ENCODE results near the gene NDUFS7.

NDUFS7 gene

DNA sequence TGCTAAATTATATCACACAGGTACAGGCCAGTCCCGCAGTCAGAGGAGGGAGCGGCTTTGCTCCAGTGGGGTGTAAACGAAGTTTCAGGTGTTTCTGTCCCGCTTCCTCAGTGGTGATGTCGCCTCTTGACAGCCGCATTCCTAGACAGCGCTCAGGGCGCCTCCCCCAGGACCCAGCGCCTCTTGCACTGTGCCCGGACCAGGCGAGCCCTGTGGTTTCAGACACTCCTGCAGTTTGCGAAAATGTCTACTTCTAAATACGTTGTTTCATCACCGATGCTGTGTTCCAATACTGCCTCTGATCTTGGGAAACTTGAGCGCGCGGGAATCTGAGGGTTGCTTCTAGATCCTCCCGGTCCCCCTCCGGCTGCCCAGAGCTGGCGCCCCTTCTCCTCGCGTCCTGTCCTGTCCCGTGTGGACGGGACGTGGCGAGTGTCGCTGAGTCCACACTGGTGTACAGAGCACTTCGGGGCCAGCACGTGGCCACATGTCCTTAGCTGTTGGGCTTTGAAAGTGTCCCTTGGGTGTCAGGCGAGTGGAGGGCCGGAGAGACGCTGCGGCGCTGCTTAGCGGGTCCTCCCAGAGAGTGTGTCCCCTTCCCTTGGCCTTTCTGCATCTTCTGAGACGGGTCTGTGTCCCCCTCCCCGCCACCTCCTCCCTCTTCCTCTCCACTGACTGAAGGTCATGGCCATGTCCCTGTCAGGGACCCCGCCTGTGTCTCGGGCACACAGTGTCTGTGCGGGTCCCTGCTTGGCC lies 39.9 kb downstream of the NDUFS7 start:
- no peaks in the 10 kb centered on the region for H3K36me3 ChIP-seq (ENCODE audit: control insufficient read depth, insufficient read depth, low read length)

GRCh38 chr19:1424192-1424955 lies 40.7 kb downstream of the NDUFS7 start:
- TF ChIP-seq, protein P1, sequence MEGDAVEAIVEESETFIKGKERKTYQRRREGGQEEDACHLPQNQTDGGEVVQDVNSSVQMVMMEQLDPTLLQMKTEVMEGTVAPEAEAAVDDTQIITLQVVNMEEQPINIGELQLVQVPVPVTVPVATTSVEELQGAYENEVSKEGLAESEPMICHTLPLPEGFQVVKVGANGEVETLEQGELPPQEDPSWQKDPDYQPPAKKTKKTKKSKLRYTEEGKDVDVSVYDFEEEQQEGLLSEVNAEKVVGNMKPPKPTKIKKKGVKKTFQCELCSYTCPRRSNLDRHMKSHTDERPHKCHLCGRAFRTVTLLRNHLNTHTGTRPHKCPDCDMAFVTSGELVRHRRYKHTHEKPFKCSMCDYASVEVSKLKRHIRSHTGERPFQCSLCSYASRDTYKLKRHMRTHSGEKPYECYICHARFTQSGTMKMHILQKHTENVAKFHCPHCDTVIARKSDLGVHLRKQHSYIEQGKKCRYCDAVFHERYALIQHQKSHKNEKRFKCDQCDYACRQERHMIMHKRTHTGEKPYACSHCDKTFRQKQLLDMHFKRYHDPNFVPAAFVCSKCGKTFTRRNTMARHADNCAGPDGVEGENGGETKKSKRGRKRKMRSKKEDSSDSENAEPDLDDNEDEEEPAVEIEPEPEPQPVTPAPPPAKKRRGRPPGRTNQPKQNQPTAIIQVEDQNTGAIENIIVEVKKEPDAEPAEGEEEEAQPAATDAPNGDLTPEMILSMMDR (IDR thresholded peaks at IDR 0.05): no peak
- H3K9me3 ChIP-seq (ENCODE audit: control insufficient read depth, low read length): no peaks in the 10 kb centered on the region

More for the DNA sequence above, 39.9 kb downstream of the NDUFS7 start:
- Histone ChIP-seq H3K27ac (no peak overlapping the region), H3K4me1 (no peaks in the 10 kb centered on the region), H3K27me3 (ENCODE audit: control insufficient read depth, insufficient read depth, low read length) (no peaks in the 10 kb centered on the region), H3K4me2 (ENCODE audit: low read length) (no peak overlapping the region), H3K4me3 (ENCODE audit: low read depth, low read length) (no peak overlapping the region), H3K9me3 (ENCODE audit: control insufficient read depth, low read length) (no peaks in the 10 kb centered on the region), H2AFZ (no peak overlapping the region), H3K79me2 (peaks cover 44% of the 10 kb centered on the region), H3K9ac (no peak overlapping the region)
- TF ChIP-seq, protein P1 (IDR thresholded peaks at IDR 0.05): no peak

GRCh38 chr19:1425102-1425837 lies 41.6 kb downstream of the NDUFS7 start:
- Histone ChIP-seq H2AFZ (no peak overlapping the region), H3K36me3 (ENCODE audit: control insufficient read depth, insufficient read depth, low read length) (no peaks in the 10 kb centered on the region), H3K27me3 (ENCODE audit: control insufficient read depth, insufficient read depth, low read length) (no peaks in the 10 kb centered on the region), H3K4me2 (ENCODE audit: low read length) (no peak overlapping the region), H3K4me3 (ENCODE audit: low read depth, low read length) (no peak overlapping the region), H3K4me1 (no peaks in the 10 kb centered on the region), H3K79me2 (peaks cover 35% of the 10 kb centered on the region), H3K27ac (no peak overlapping the region), H3K9ac (no peak overlapping the region), H3K9me3 (ENCODE audit: control insufficient read depth, low read length) (no peaks in the 10 kb centered on the region)
- TF ChIP-seq, protein P1 (IDR thresholded peaks at IDR 0.05): no peak

More at GRCh38 chr19:1424192-1424955, 40.7 kb downstream of the NDUFS7 start:
- no peaks in the 10 kb centered on the region for H3K27me3 ChIP-seq (ENCODE audit: control insufficient read depth, insufficient read depth, low read length)
- no peaks in the 10 kb centered on the region for H3K4me1 ChIP-seq
- H3K79me2 ChIP-seq: peaks cover 37% of the 10 kb centered on the region
- H2AFZ ChIP-seq: no peak overlapping the region
- no peaks in the 10 kb centered on the region for H3K36me3 ChIP-seq (ENCODE audit: control insufficient read depth, insufficient read depth, low read length)
- no peak overlapping the region for H3K9ac ChIP-seq
- no peak overlapping the region for H3K4me3 ChIP-seq (ENCODE audit: low read depth, low read length)
- H3K4me2 ChIP-seq (ENCODE audit: low read length): no peak overlapping the region
- no peak overlapping the region for H3K27ac ChIP-seq

DNA sequence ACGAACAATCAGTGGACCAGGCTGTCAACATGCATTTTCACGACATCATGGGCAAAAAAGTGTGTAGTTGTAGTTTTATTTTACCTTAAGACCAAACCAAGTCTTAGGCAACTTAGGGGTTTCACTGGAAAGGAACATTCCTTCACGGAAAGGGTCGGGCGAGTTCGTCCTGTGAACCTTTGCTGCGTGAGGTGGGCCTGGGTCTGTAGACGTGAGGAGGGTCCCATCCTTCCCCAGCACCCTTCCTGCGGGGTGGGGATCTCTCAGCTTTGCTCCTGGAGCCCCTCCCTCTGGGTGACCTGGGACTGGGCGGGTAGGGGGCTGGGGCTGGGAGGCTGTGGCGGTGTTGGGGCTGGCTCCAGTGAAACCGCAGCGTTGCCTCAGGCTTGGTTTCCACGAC lies 42.2 kb downstream of the NDUFS7 start:
- Histone ChIP-seq H3K4me2 (ENCODE audit: low read length) (no peak overlapping the region), H3K4me1 (no peaks in the 10 kb centered on the region), H3K79me2 (peaks cover 33% of the 10 kb centered on the region), H3K4me3 (ENCODE audit: low read depth, low read length) (no peak overlapping the region), H3K27me3 (ENCODE audit: control insufficient read depth, insufficient read depth, low read length) (no peaks in the 10 kb centered on the region), H3K9ac (no peak overlapping the region), H2AFZ (no peak overlapping the region), H3K36me3 (ENCODE audit: control insufficient read depth, insufficient read depth, low read length) (no peaks in the 10 kb centered on the region), H3K9me3 (ENCODE audit: control insufficient read depth, low read length) (no peaks in the 10 kb centered on the region), H3K27ac (no peak overlapping the region)
- TF ChIP-seq, protein P1 (IDR thresholded peaks at IDR 0.05): no peak

Measured in parathyroid adenoma (tissue), 2 donors.